Liver (tissue), 9 donors: ENCODE measurements around the gene PIP5KL1. TPM values are rescaled to one million over a fixed set of nuclear protein-coding genes. Genes with fewer than 3 reads are reported as not detected.

Source experiments
- DNase-seq: peaks from one replicate; pipeline ENCODE4 v3.0.0-alpha.2; 2017; ENCODE audit warnings: low spot score
- H3K27ac ChIP-seq, 2 donors: one replicate each; pipeline ENCODE4 v1.7.0; 2013; ENCODE audit warnings: inconsistent platforms in 2 of 2, low read length in 2 of 2, control low read depth in 1 of 2, low read depth in 1 of 2, mild to moderate bottlenecking in 1 of 2
- H3K27me3 ChIP-seq, 4 donors: one replicate each; pipeline versions ENCODE4 v1.6.1 to v1.7.0; 2013; ENCODE audit warnings: low read length in 3 of 4, inconsistent platforms in 1 of 4, mild to moderate bottlenecking in 1 of 4, moderate library complexity in 1 of 4; ENCODE audit not compliant: control insufficient read depth in 4 of 4, insufficient read depth in 4 of 4
- H3K36me3 ChIP-seq, 4 donors: one replicate each; pipeline versions ENCODE4 v1.6.1 to v1.7.0; 2013; ENCODE audit warnings: low read length in 3 of 4, mild to moderate bottlenecking in 3 of 4, low read depth in 1 of 4, moderate library complexity in 1 of 4; ENCODE audit not compliant: control insufficient read depth in 4 of 4, insufficient read depth in 3 of 4
- H3K4me1 ChIP-seq, 4 donors: one replicate each; pipeline versions ENCODE4 v1.6.1 to v1.7.0; 2013; ENCODE audit warnings: low read length in 3 of 4, mild to moderate bottlenecking in 3 of 4, moderate library complexity in 1 of 4; ENCODE audit not compliant: control insufficient read depth in 4 of 4, insufficient read depth in 4 of 4
- H3K4me3 ChIP-seq, 3 donors: one replicate each; pipeline versions ENCODE4 v1.6.1 to v1.7.0; 2013; ENCODE audit warnings: low read length in 3 of 3, control low read depth in 1 of 3, low read depth in 1 of 3, mild to moderate bottlenecking in 1 of 3
- H3K9ac ChIP-seq, 2 donors: one replicate each; pipeline ENCODE4 v1.7.0; 2013; ENCODE audit warnings: low read length in 2 of 2, mild to moderate bottlenecking in 2 of 2, moderate library complexity in 2 of 2, control low read depth in 1 of 2, low read depth in 1 of 2
- H3K9me3 ChIP-seq, 4 donors: one replicate each; pipeline versions ENCODE4 v1.6.1 to v1.7.0; 2013; ENCODE audit warnings: low read length in 3 of 4; ENCODE audit not compliant: control insufficient read depth in 4 of 4
- CTCF ChIP-seq: fragments of 150-350 bp; IDR thresholded peaks from 2 replicates; pipeline ENCODE4 v1.5.1; 2017; ENCODE audit warnings: improper control_type of control experiment, low read depth, low read length; ENCODE audit not compliant: missing input control
- EGR1 ChIP-seq, 2 donors: IDR thresholded peaks; 2 replicates each; pipeline ENCODE4 v1.6.1; 2016 to 2018; ENCODE audit warnings: antibody characterized with exemption in 2 of 2, low read depth in 2 of 2
- FOXA1 ChIP-seq: IDR thresholded peaks from 2 replicates; pipeline ENCODE4 v1.6.1; 2016; ENCODE audit warnings: antibody characterized with exemption
- FOXA2 ChIP-seq: IDR thresholded peaks from 2 replicates; pipeline ENCODE4 v1.6.1; 2016; ENCODE audit warnings: antibody characterized with exemption
- GABPA ChIP-seq, 2 donors: IDR thresholded peaks in 1 of 2; conservative IDR thresholded peaks in 1 of 2; 2 replicates each; pipeline ENCODE4 v1.6.1; 2016; ENCODE audit warnings: antibody characterized with exemption in 2 of 2, mild to moderate bottlenecking in 1 of 2, moderate library complexity in 1 of 2
- HNF4A ChIP-seq, 2 donors: conservative IDR thresholded peaks; 2 replicates each; pipeline ENCODE4 v1.6.1; 2016; ENCODE audit warnings: antibody characterized with exemption in 2 of 2, mild to moderate bottlenecking in 2 of 2
- HNF4G ChIP-seq: IDR thresholded peaks from 2 replicates; pipeline ENCODE4 v1.6.1; 2016; ENCODE audit warnings: antibody characterized with exemption
- JUND ChIP-seq, 2 donors: IDR thresholded peaks; 2 replicates each; pipeline ENCODE4 v1.6.1; 2016; ENCODE audit warnings: antibody characterized with exemption in 2 of 2
- NR2F2 ChIP-seq: IDR thresholded peaks from 2 replicates; pipeline ENCODE4 v1.6.1; 2016; ENCODE audit warnings: antibody characterized with exemption
- RAD21 ChIP-seq, 2 donors: IDR thresholded peaks; 2 replicates each; pipeline ENCODE4 v1.6.1; 2016; ENCODE audit warnings: antibody characterized with exemption in 2 of 2, mild to moderate bottlenecking in 2 of 2
- REST ChIP-seq: IDR thresholded peaks from 2 replicates; pipeline ENCODE4 v1.6.1; 2016; ENCODE audit warnings: antibody characterized with exemption, mild to moderate bottlenecking
- RXRA ChIP-seq, 2 donors: IDR thresholded peaks; 2 replicates each; pipeline ENCODE4 v1.6.1; 2017 to 2018; ENCODE audit warnings: antibody characterized with exemption in 2 of 2, mild to moderate bottlenecking in 1 of 2
- SP1 ChIP-seq: IDR thresholded peaks from 2 replicates; pipeline ENCODE4 v1.6.1; 2018; ENCODE audit warnings: antibody characterized with exemption, mild to moderate bottlenecking
- TAF1 ChIP-seq: conservative IDR thresholded peaks from 2 replicates; pipeline ENCODE4 v1.6.1; 2016; ENCODE audit warnings: antibody characterized with exemption, mild to moderate bottlenecking
- YY1 ChIP-seq: IDR thresholded peaks from 2 replicates; pipeline ENCODE4 v1.6.1; 2016; ENCODE audit warnings: antibody characterized with exemption, mild to moderate bottlenecking
- WGBS: extraction: QIAGEN DNeasy Blood & Tissue Kit; methylation state at CpG from one replicate; pipeline ENCODE4 v1.1.7; 2013; 5-methylcytosine and 5-hydroxymethylcytosine counted together
- polyA plus RNA-seq, 2 donors: library from polyadenylated mRNA; stranded (reverse) in 1 of 2; unstranded in 1 of 2; fragments of 200-250 nt in 1 of 2; fragments of >200 nt in 1 of 2; fragmentation: Nextera tagmentation in 1 of 2; extraction: Ambion mirVana in 1 of 2; gene quantifications; one replicate each; pipeline versions ENCODE4 v1.2.1 to v1.2.3, GENCODE V29; 2013 to 2015
- total RNA-seq, 2 donors: library from RNA; depleted of rRNA; stranded (reverse); fragments of >200 nt; gene quantifications; one replicate each; pipeline ENCODE4 v1.2.3, GENCODE V29; 2014
- TF ChIP-seq, protein P1 (sequence below): IDR thresholded peaks from 2 replicates; pipeline ENCODE4 v1.6.1; 2016; ENCODE audit warnings: antibody characterized with exemption
- TF ChIP-seq, protein P2 (sequence below): IDR thresholded peaks from 2 replicates; pipeline ENCODE4 v1.6.1; 2016; ENCODE audit warnings: antibody characterized with exemption
- TF ChIP-seq, protein P3 (sequence below): IDR thresholded peaks from 2 replicates; pipeline ENCODE4 v1.6.1; 2016; ENCODE audit warnings: antibody characterized with exemption
- donor health status: healthy.
- donor health status: healthy.
- donor health status: healthy.
- donor health status: healthy.
- donor health status: healthy.

The PIP5KL1 gene
- total and polyA plus RNA-seq, 4 donors, result 0.06 to 1.5 (median 0.49) TPM

DNA sequence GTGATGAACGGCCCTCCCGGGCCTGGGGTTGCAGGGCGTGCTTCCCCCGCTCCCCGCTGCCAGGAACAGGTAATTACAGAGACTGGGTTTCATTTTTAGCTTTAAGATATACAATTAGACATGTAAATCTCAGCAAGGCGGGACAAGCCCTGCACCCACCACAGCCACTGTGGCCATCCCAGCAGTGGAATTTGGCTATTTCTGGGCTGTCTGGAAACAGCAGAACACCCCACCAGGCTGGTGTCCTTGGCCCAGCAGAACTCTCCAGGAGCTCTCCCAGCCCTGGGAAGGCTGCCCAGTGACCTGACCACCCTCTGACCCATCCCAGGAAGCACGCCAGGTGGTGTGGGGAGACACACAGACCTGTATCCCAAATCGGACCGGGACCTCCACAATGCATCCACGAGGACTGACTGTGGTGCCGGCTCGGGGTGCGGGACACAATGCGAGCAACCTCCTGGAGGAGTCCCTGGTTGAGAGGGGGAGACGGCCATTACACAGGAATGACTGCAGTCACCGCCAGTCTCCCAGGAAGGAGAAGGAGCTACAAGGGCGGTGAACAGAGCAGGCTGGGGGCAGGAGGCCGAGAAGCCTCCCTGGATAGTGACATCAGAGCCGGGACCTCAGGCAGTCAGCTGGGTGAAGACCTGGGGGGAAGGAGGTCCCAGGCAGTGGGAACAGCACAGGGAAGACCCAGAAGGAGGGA lies 32.9 kb upstream of the PIP5KL1 start:
- WGBS, result 47% methylated on average over 19 of the region's 19 CpGs
- Histone ChIP-seq H3K27me3 (no peaks in the 10 kb centered on the region), H3K27ac (peak overlapping the region; percentile 15 to 73), H3K9me3 (no peaks in the 10 kb centered on the region), H3K4me1 (peaks cover 31 to 69% (median 55%) of the 10 kb centered on the region in 4 donors), H3K9ac (no peak overlapping the region), H3K4me3 (no peak overlapping the region), H3K36me3 (no peaks in the 10 kb centered on the region)
- no peak for DNase-seq
- peak; percentile 50 for TF ChIP-seq YY1
- TF ChIP-seq TAF1, result no peak
- no peak for TF ChIP-seq REST
- TF ChIP-seq NR2F2, result no peak
- TF ChIP-seq, protein P1, sequence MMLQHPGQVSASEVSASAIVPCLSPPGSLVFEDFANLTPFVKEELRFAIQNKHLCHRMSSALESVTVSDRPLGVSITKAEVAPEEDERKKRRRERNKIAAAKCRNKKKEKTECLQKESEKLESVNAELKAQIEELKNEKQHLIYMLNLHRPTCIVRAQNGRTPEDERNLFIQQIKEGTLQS, result no peak
- no peak for TF ChIP-seq SP1
- TF ChIP-seq, protein P2, sequence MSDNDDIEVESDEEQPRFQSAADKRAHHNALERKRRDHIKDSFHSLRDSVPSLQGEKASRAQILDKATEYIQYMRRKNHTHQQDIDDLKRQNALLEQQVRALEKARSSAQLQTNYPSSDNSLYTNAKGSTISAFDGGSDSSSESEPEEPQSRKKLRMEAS, result no peak
- no peak for TF ChIP-seq FOXA1
- no peak for TF ChIP-seq CTCF
- TF ChIP-seq HNF4A (conservative IDR thresholded peaks at IDR 0.05), result peak; percentile 43 to 77
- peak in 1 of 2 donors; percentile 61 for TF ChIP-seq JUND (IDR thresholded peaks at IDR 0.05)
- no peak for TF ChIP-seq FOXA2
- TF ChIP-seq RXRA (IDR thresholded peaks at IDR 0.05), result peak; percentile 68 to 91
- no peak for TF ChIP-seq EGR1 (IDR thresholded peaks at IDR 0.05; ENCODE audit: low read depth in 2 of 2)
- peak; percentile 10 to 15 for TF ChIP-seq RAD21 (IDR thresholded peaks at IDR 0.05)
- TF ChIP-seq HNF4G, result no peak
- TF ChIP-seq GABPA (IDR thresholded peaks at IDR 0.05 in 1 of 2, conservative IDR thresholded peaks at IDR 0.05 in 1 of 2), result no peak
- TF ChIP-seq, protein P3, sequence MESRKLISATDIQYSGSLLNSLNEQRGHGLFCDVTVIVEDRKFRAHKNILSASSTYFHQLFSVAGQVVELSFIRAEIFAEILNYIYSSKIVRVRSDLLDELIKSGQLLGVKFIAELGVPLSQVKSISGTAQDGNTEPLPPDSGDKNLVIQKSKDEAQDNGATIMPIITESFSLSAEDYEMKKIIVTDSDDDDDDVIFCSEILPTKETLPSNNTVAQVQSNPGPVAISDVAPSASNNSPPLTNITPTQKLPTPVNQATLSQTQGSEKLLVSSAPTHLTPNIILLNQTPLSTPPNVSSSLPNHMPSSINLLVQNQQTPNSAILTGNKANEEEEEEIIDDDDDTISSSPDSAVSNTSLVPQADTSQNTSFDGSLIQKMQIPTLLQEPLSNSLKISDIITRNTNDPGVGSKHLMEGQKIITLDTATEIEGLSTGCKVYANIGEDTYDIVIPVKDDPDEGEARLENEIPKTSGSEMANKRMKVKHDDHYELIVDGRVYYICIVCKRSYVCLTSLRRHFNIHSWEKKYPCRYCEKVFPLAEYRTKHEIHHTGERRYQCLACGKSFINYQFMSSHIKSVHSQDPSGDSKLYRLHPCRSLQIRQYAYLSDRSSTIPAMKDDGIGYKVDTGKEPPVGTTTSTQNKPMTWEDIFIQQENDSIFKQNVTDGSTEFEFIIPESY, result no peak
